Right atrium auricular region (tissue), 2 donors: ENCODE data around the gene IL17RD. TPM values are rescaled to one million over a fixed set of nuclear protein-coding genes. Genes with fewer than 3 reads are reported as not detected.
A peak's percentile ranks its signal among the peaks of the same experiment; 100 is the strongest.

Experiments used
- DNase-seq: peaks from one replicate; pipeline ENCODE4 v3.0.0-alpha.2; 2019; ENCODE audit warnings: low spot score
- H3K27ac ChIP-seq, 2 donors: fragments of 200-600 bp; sonication (generic); 1 replicate in 1 of 2; 2 replicates in 1 of 2; pipeline ENCODE4 v1.5.1; 2016 to 2019
- H3K27me3 ChIP-seq, 2 donors: fragments of 200-600 bp; sonication (generic); one replicate each; pipeline versions ENCODE4 v1.5.1 to v1.6.0; 2017 to 2019
- H3K36me3 ChIP-seq: fragments of 200-600 bp; sonication (generic); one replicate; pipeline ENCODE4 v1.5.1; 2016
- H3K4me1 ChIP-seq, 2 donors: fragments of 200-600 bp; sonication (generic); one replicate each; pipeline versions ENCODE4 v1.5.1 to v1.6.0; 2017 to 2019
- H3K4me3 ChIP-seq, 2 donors: fragments of 200-600 bp; sonication (generic); 1 replicate in 1 of 2; 2 replicates in 1 of 2; pipeline ENCODE4 v1.5.1; 2017 to 2019; ENCODE audit warnings: mild to moderate bottlenecking in 1 of 2, moderate library complexity in 1 of 2
- H3K9me3 ChIP-seq, 2 donors: fragments of 200-600 bp; sonication (generic); one replicate each; pipeline ENCODE4 v1.5.1; 2019
- CTCF ChIP-seq, 2 donors: fragments of 200-600 bp; sonication (generic); IDR thresholded peaks; one replicate each; pipeline ENCODE4 v1.5.1; 2019; ENCODE audit warnings: antibody characterized with exemption in 2 of 2
- total RNA-seq, 2 donors: library from RNA; depleted of rRNA; stranded (reverse); fragments of >200 nt; gene quantifications; one replicate each; pipeline ENCODE4 v1.1.0, GENCODE V29; 2016

IL17RD gene
- total RNA-seq, 2 donors from 2014 or later, result 2.1 to 2.8 TPM

GRCh38 chr3:57130571-57131209 is 34.5 kb downstream of the IL17RD start:
- Histone ChIP-seq H3K27me3 (no peaks in the 10 kb centered on the region), H3K36me3 (no peaks in the 10 kb centered on the region), H3K9me3 (no peaks in the 10 kb centered on the region), H3K4me1 (peaks cover 0 to 4% of the 10 kb centered on the region in 2 donors), H3K27ac (no peak overlapping the region), H3K4me3 (no peak overlapping the region)
- no peak for DNase-seq
- no peak for TF ChIP-seq CTCF (IDR thresholded peaks at IDR 0.05)

GRCh38 chr3:57128826-57129667 is 36.1 kb downstream of the IL17RD start:
- no peaks in the 10 kb centered on the region for H3K9me3 ChIP-seq
- H3K4me3 ChIP-seq, result no peak overlapping the region
- DNase-seq, result no peak
- no peaks in the 10 kb centered on the region for H3K36me3 ChIP-seq
- peak overlapping the region; percentile 26 to 47 for H3K27ac ChIP-seq
- no peaks in the 10 kb centered on the region for H3K27me3 ChIP-seq
- no peak for TF ChIP-seq CTCF (IDR thresholded peaks at IDR 0.05)
- peaks cover 0 to 4% of the 10 kb centered on the region in 2 donors for H3K4me1 ChIP-seq

- no peak for DNase-seq
- Histone ChIP-seq H3K36me3 (no peaks in the 10 kb centered on the region), H3K27ac (peak overlapping the region; percentile 26 to 47), H3K9me3 (no peaks in the 10 kb centered on the region), H3K4me1 (peaks cover 0 to 4% of the 10 kb centered on the region in 2 donors), H3K4me3 (peak overlapping the region in 1 of 2 donors; percentile 6), H3K27me3 (no peaks in the 10 kb centered on the region)
- no peak for TF ChIP-seq CTCF (IDR thresholded peaks at IDR 0.05)
Observed at GRCh38 chr3:57127891-57128518, 37.1 kb downstream of the IL17RD start.

GRCh38 chr3:57126244-57126643 is 38.9 kb downstream of the IL17RD start:
- Histone ChIP-seq H3K27ac (no peak overlapping the region), H3K4me3 (no peak overlapping the region), H3K27me3 (no peaks in the 10 kb centered on the region), H3K9me3 (no peaks in the 10 kb centered on the region), H3K36me3 (no peaks in the 10 kb centered on the region), H3K4me1 (peaks cover 0 to 4% of the 10 kb centered on the region in 2 donors)
- no peak for TF ChIP-seq CTCF (IDR thresholded peaks at IDR 0.05)
- no peak for DNase-seq

GRCh38 chr3:57120451-57121174 is 44.5 kb downstream of the IL17RD start:
- DNase-seq, result no peak
- Histone ChIP-seq H3K9me3 (no peaks in the 10 kb centered on the region), H3K4me3 (no peak overlapping the region), H3K27me3 (no peaks in the 10 kb centered on the region), H3K4me1 (no peaks in the 10 kb centered on the region), H3K36me3 (no peaks in the 10 kb centered on the region), H3K27ac (no peak overlapping the region)
- TF ChIP-seq CTCF (IDR thresholded peaks at IDR 0.05), result no peak
